GM19351 (cell line): ENCODE measurements around the gene RAI1.
"Not testable (repeated sequence)": the region's sequence is repeated elsewhere in the genome, so short reads cannot be mapped to it uniquely, and the experiment has no call there.

ENCODE experiments used
- ATAC-seq: cut with Tn5 transposase; IDR thresholded peaks from one replicate; pipeline ENCODE4 v1.9.1; 2021; ENCODE audit warnings: mild to moderate bottlenecking, moderate library complexity; ENCODE audit not compliant: unreplicated experiment

The RAI1 gene

DNA sequence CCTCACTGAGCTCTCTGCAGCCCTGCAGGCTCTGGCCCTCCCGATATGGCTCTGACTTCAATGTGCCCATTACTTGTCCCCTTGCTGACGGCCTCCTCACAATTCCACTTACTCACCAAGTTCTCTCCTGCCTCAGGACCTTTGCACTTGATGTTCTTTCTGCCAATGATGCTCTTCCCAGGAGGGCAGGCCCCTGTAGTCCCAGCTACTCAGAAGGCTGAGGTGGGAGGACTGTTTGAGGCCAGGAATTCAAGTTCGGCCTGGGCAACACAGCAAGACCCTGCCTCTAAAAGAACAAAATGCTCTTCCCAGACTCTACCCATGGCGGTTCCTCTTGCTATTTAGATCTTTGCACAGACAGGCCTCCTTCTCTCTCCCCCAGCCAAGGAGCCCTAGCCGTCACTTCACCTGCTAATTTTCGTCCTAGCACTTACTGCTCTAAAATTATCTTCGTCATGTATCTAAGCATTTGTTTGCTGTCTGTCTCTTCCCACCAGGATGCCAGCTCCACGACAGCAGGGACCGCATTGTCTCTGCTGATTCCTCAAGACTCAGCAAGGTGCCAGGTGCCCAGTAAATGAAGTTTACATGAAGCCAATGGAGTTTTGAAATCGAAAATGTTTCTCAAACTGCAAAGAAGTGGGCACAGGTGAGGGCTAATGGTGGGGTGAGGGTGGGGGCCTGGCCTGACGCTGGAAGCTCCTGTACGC lies 626 bp upstream of the RAI1 start:
- ATAC-seq: no peak

DNA sequence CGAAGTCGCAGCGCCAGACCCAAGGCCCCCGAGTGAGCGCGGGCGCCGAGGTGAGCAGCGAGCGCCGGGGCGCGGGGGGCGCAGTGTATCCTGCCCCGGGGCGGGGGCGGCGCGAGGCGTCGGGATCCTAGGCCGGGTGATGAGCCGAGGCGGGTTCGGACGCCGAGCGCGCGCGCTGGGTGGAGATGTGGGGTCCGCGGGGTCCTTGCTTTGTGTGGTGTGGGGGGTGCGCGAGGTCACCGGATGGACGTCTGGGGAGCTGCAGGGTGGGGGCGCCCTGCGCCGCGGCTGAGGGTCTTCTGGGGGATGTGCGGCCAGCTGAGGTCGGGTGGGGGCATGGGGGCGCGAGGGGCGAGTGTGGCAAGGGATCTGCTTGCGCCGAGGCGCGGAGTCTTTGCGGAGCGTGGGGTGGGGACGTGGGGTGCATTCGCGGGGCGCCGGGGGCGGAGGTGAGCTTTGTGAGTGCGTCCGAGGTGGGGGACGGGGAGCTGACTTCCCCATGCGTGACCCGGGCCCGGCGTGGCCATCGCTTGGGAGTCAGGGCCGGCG lies 560 bp downstream of the RAI1 start:
- peak; percentile 20 for ATAC-seq

DNA sequence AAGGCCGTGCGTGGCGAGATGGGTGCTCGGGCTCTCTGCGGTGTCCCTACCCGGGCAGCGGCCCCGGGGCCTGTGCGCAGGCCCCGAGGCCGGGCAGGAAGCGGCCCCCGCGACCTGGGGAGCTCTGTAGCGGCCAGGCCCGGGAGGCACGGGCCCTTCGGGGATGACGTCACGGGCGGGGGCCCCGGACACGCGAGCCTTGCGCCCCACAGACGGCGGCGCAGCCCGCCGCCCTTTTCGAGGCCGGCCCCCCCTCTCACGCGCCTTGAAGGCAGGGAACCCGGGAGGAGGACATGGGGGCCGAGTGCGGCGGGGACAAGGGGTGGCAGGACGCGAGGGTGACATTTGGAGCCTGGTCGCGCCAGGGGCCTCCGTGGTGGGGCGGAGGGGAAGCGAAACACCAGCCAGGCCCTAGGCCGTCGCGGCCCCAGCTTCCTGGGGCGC lies 1.1 kb downstream of the RAI1 start:
- peak; percentile 48 for ATAC-seq

DNA sequence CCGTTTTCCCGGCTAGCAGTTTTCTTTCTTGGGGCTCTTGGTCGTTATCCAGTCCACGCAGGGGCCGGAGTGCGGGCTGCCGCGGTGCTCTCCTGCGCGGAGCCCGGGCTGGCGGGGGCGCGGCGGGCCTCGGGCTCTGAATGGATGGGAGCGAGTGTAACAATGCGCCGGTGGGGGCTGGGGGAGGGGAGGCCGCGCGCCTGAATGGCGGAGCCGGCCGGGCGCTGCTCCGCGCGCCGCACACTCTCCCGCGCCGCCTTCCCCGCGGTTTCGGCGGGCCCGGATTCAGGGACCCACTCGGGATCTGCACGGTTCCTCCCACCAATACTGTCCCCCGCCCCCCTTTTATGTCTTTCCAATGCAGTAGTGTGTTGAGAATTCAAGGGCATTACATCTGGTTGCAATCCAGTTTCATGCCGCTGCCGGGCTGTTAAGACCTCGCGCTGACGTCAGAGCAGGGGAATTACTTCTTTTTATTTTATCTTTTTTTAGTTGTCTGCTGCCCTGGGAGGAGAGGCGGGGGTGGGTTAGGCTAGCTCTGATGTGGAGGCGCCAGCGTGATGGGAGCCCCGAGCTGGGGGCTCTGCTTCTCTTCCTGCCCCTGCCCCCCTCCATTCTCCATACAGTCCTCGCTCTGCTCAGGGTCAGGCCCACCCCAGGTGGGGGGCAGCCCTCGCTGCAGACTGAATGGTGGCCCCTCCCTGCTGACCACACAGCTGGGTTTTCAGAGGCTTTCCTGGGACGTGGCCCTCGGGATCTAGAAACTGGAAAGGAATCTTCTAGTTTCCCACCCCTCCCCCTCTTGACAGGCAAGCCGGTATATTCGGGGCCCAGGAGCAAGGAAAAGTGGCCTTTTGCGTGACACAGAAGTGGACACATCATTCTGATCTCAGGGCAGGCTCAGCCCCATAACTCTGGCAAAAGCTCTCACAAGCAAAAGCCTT lies 1.8 kb downstream of the RAI1 start:
- peak; percentile 27 for ATAC-seq

DNA sequence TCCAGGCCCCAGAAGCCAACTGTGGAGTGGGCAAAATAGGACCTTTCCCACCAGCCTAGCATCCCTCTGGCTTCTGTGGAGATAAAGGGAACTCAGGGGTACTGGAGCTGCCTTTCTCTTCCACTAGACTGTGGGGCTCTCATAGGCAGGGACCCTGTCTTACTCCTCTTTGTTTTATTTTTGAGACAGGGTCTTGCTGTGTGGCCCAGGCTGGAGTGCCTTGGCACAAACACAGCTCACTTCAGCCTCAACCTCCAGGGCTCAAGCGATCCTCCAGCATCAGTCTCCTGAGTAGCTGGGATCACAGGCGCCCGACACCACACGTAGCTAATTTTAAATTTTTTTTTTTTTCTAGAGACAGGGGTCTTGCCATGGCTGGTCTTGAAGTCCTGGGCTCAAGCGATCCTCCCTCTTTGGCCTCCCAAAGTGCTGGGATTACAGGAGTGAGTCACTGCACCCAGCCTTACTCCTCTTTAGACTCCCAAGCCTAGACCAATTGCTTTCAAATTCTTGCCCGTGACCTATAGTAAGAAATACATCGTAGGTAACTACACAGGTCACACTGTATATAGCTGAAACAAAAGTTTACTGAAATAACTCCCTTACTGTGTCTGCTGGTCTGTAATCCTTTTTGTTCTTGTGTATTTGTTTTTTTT lies 2.6 kb downstream of the RAI1 start:
- ATAC-seq: no peak

DNA sequence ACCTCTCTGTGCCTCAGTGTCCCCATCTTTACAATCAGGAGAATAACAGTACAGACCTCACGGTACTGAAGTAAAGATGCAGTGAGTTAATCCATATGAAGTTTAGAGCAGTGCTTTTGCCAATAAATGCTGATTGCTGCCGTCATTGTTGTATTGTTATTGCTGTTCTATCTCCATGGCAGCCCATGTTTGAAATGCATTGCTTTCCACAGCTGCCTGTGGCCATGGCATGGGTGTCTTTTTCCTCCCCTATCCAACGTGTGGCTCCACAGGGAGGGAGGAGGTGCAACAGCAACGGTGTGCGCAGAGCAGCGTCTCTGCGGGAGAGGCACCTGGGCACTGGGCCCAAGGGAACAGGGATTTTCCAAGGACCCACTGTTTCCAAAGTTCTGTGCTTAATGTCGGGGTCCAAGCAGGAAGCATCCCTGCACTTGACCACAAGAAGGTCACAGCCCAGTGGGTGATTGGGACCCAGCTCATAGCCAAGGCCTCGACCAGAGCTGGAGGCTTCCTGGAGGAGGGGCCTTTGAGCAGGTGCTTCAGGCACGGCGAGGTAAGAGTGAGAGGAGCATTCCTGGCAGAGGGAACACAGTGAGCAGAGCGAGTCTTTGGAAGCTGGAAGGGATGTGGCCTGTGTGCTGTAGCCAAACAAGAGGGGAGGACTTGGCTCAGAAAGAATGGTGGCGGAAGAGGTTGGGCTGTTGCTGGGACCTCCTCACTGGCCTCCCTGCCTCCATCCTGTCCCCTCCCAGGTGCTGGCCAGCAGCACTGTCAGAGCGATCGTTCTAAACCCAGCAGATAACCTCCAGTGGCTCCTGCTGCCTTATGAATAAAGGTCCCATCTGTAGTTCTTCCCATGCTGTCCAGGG lies 3.9 kb downstream of the RAI1 start:
- no peak for ATAC-seq

DNA sequence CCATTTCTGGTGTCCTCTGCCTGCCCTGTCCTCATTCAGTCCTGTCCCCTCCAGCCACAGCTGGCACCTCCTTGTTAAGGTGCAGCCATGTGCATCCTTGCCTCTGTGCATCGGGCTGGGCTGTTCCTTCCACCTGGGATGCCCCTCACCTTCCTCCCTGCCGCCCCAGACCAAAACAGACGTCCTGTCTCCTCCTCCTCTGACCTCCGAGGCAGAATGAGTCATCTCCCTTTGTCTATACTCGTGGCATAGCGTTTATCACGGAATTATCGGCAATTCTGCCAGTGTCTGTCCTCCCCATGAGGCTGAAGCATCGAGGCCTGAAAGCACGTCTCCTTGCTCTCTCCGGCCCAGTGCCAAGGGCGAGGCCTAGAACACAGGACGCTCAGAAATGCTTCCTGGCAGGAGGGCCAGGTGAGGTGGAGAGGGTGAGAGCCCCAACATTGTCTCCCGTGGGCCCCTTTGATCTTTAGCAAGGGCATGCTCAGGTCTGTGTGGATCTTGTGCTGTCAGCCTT lies 4.6 kb downstream of the RAI1 start:
- no peak for ATAC-seq

DNA sequence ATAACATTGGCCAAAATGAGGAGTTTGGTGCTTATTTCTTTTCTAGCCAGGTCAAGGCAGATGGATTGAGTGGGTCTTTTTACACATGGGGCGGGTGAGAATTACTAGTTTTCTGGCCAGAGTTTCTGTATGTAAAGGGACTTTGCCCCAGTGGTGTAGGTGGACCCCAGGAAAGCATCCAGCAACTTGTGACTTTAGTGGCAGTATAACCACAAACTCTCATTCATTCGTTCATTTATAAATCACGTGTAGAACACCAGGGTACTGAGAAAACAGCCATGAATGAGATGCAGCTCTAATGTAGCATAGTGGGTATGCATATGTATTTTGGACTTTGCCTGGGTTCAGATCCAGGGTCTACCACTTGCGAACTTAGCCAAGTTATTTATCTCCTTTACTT lies 8.1 kb downstream of the RAI1 start:
- no peak for ATAC-seq

DNA sequence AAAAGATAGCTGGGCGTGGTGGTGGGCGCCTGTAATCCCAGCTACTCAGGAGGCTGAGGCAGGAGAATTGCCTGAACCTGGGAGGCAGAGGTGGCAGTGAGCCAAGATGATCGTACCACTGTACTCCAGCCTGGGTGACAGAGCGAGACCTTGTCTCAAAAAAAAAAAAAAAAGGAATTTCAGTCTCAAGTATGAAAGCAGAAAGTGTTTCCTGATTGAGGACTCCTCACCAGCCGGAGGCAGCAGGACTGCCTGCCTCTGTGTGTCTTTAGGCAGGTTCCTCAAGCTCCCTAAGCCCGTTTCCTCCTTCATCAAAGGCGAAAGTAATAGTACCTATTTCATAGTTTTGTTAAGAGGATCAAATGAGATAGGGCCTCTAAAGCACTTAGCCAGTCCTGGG lies 9.0 kb downstream of the RAI1 start:
- not testable (repeated sequence) for ATAC-seq

DNA sequence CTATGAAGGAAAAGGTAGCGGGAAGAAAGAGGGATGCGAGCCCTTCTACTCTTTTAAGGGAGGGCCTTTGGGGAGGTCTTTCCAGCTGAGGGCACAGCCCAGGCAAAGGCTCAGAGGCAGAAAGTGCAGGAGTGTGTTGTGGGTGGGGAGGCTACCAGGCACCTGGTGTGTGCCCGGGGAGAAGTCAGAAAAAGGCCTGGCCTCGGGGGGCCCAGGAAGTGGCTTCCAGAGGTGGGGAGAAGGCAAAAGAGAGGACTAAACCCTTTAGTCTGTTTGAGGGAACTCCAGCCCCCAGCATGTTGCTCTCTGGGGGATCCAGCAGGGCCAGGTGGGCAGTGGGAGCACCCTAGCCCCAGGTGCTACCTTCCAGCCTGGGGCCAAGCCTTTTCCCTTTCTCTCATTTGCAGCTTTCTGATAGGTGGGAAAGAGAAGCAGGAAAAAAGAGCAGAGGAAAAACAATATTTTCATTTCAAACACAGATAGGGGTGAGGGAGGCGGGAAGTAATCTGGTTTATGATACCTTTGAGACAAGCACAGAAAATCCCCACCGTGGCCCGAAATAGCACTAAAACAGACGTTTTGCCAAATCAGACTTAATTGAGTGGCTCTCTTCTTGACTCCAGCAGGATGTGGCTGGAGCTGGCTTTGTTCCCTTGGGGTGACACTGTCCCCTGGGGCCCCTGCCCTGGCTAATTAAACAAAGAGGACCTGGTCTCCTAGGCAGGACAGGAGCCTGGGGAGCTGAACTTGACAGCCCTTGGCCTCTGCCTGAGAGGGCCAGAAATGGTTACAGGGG lies 10.4 kb downstream of the RAI1 start:
- ATAC-seq: no peak

DNA sequence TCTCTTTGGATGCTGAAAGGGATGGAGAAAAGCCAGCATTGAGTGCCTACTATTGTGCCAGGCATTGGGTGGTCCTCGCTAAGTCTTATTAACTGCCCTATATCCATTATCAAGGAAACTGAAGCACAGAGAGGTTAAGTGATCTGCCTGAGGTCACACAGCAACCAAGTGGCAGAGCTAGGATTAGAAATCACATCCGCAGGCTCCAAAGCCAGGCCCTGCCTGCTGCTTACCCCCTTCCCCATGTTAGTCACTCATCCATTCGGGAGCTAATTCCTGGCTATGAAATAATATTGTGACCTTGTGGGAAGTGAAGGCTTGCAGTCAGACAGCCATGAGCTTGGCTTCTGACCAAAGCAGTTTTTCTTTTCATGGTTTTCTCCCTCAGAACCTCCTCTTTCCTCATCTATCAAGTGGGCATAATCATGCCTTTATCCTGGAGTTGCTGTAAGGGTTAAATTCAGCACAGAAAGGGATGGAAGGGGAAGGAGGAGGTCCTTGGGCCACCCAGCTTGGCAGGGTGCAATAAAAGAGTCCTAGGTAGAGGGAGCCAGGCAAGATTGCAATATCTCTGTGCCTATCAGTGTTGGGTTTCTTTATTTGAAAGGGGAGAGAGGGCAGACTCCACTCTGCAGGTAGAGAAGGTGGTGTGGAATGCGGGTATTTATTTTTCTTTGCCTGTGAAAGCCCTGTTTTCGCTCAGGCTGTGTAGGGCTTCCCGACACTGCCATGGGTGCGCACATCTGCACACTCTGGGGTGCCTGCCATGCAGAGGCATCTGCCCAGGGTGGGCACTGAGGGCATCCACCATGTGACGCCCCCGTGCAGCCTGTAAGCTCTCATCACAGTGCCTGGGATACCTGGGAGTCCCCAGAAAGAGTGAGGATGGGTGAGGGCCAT lies 11.3 kb downstream of the RAI1 start:
- no peak for ATAC-seq

DNA sequence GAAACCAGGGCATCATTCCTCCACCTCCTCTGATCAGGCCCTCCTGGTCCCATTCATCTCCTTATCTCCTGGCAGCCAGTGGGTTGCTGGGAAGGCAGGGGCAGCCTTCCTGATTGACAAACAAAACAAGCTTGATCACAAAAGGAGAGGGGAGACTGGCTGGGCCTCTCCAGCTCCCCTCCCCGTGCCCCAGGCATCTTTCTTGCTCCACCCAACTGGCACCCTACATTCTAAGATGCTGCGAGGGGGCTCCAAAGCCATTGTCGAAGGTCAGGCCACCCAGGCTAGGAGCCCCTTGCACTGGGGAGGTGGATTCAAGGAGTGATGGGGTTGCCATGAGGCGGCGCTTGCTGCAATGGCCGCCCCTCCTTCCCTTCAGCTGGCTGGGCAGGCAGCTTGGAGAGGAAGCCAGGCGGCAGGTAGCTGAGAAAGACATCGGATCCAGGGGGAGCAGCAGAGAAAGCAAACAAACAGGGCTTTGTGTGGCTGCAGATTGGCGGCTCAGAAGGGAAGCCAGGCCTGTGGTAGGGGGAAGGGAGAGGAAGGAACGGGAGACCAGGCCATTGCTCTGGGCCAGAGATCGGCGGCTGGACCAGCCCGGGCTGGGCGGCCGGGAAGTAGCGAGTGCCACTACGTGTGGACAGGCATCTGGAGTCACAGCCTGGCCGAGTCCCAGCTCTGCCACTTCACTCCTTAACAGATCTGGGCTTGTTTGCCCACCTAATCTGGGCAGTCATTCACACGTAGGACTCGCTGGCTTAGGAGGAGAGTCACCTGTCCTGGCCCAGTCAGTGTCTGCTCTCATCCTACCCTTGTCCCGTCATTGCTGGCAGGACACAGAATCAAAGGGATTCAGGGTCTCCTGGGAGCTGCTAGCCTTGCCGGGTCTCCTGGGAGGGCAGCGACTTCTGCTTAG lies 12.3 kb downstream of the RAI1 start:
- ATAC-seq: no peak

DNA sequence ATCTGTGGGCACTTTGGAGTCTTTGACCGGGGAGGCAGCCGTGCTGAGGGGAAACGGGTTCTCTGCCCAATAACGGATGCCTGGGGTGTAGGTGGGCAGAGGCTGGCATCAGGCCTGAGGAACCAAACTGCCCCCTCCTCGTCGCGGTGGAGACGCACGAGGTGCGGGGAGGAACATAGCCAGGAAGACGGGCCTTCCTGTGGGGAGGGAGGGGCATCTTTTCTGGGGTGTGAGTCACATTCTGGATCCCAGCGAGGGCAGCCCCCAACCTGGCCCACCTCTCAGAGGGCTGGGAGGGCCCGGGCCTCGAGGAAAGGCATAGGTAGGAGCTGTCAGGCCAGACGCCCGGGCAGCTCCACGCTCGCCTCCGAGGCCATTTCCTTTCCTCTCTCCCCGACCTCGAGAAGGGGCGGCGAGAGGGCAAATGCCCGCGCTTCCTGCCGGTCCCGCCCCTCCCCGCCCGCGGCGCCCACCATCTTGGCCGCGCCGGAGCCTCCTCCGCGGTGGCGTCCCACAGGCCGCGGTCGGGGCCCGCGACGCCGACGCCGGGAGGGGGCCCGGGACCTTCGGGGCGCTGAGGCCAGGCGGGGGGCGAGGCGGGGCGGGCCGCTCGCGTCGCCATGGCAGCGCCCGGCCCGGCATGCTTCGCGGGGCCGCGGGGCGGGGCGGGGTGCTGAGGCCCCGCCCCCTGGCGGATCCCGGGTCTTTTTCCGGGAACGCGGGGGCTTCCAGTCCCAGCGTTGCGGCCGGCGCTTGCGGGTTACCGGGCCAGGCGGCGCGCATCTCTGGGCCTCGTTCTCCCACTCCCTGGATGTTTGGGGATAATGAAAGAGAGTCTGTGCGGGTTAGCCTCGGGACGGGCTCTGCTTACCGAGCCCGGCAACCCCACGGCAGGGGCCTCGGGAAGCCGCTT lies 13.2 kb downstream of the RAI1 start:
- peak; percentile 59 for ATAC-seq

DNA sequence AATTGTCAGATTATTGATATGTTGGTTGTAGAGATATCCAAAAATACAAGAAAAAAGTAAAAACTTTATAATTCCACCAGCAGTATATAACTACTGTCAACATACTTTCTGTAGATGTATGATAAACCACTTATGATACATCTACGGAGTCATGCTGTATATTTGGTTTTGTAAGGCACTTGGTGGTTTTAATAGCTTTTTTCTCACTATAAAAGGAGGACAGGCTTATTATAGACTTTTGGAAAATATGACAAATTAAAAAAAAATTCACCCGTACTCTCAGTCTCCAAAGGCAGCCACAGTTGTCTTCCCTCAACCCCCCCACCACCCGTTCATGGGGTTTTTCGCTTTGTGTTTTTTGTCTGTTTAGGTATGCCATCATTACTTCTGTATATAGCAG lies 14.8 kb downstream of the RAI1 start:
- ATAC-seq: no peak

DNA sequence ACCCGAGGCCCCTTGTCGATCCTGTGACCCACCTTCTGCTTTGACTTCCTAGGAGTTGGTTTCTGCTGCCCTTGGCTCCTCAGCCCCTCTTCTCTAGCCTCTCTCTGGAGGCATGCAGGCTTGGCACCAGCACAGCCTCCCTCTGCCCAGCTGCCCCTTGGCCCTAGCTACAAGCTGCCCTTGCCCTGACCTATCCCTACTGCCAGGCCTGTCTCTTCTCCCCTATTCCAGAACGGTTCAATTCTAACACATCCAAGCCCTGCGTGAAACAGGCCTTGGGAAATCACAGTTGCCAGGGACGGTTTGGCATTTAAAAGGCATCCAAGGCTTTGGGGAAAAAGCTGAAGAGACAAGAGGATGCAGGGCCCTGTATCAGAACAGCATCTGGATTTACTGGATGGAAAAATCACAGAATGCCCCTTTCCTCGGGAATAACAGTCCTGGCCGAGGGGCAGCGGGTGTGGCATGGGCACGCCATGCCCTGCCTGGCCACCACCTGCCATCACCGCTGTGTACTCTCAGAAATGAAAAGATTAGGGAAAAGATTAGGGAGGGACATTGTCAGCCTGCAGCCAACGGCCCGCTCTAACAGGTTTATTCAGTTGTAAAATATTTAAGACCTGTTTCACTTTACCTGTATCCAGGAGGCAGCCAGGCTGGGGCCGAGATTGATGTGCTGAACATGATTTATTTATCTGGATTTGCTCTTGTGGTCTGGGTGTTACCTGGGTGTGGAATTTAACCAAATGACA lies 15.8 kb downstream of the RAI1 start:
- ATAC-seq: no peak
